AG10803 (cell line): ENCODE measurements around the gene GALNT1.

Experiments used
- DNase-seq: peaks from one replicate; pipeline ENCODE4 v3.0.0; 2010; ENCODE audit warnings: low read depth
- H3K4me3 ChIP-seq: 2 replicates; pipeline ENCODE4 v1.5.1; 2011; ENCODE audit warnings: mild to moderate bottlenecking, low read length, control low read depth
- TF ChIP-seq, protein P1 (sequence below): conservative IDR thresholded peaks from 2 replicates; pipeline ENCODE4 v1.5.1; 2011; ENCODE audit warnings: mild to moderate bottlenecking, low read length, control low read depth, inconsistent platforms

GALNT1 gene

GRCh38 chr18:35683021-35683420 is 101.5 kb downstream of the GALNT1 start:
- TF ChIP-seq, protein P1, sequence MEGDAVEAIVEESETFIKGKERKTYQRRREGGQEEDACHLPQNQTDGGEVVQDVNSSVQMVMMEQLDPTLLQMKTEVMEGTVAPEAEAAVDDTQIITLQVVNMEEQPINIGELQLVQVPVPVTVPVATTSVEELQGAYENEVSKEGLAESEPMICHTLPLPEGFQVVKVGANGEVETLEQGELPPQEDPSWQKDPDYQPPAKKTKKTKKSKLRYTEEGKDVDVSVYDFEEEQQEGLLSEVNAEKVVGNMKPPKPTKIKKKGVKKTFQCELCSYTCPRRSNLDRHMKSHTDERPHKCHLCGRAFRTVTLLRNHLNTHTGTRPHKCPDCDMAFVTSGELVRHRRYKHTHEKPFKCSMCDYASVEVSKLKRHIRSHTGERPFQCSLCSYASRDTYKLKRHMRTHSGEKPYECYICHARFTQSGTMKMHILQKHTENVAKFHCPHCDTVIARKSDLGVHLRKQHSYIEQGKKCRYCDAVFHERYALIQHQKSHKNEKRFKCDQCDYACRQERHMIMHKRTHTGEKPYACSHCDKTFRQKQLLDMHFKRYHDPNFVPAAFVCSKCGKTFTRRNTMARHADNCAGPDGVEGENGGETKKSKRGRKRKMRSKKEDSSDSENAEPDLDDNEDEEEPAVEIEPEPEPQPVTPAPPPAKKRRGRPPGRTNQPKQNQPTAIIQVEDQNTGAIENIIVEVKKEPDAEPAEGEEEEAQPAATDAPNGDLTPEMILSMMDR = no peak
- H3K4me3 ChIP-seq = no peak overlapping the region
- DNase-seq = peak; percentile 22

DNA sequence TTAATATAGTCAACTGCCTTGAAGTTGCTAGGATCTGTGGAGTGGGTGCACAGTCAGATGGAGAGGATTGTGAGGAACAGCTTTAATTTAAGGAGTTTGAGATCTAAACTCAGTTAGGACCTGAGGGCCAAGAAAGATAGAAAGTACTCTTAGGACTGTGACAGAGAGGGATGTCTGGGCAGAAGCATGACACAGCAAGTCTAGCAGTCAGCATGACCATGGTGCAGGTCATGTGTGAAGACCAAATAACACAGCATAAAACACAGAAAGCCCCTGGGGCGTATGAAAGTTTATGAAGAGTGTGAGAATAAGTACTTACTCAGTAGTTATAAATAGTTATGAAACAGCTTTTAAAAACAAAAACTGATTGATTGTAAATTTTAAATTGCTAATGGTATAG is 107.2 kb downstream of the GALNT1 start:
- DNase-seq = no peak
- TF ChIP-seq, protein P1 = no peak
- no peak overlapping the region for H3K4me3 ChIP-seq

GRCh38 chr18:35689728-35690127 is 108.2 kb downstream of the GALNT1 start:
- H3K4me3 ChIP-seq = no peak overlapping the region
- TF ChIP-seq, protein P1 = no peak

DNA sequence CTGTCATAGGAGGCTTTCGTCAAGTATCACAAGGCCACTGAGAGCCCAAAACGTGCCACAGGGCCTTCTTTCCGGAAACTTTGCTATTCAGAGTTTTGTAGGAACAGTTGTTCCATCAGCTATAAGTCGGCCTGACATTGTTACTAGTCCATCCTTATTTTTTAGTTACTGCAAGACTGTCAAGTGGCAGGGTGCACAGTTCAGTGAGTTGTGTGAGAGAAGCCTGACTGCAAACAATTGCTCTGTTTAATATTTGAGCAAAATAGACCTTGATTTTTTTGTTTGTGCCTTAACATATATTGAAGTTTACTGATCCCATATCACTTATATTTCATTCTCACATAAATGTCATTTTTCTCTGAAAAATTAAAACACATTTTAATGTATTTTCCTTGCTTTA is 110.1 kb downstream of the GALNT1 start:
- no peak overlapping the region for H3K4me3 ChIP-seq
- no peak for DNase-seq
- TF ChIP-seq, protein P1 = no peak

More at GRCh38 chr18:35689728-35690127, 108.2 kb downstream of the GALNT1 start:
- no peak for DNase-seq

DNA sequence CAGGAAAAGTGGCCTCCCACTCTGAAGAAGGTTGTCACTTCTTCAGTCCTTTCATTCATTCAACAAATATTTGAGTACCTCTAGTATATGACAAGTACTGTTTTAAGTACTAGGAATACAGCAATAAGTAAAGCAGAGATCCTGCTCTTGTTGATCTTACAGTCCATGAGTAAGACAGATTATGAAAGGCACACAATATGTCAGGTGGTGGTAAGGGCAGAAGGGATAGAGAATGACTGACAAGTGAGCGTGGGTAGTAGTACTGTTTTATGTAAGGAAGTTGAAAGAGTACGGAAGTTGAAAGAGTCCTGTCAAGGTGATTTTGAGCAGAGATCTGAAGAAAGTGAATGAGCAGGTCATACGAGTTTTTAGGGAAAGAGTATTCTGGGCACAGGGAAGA is 111.3 kb downstream of the GALNT1 start:
- no peak for DNase-seq
- TF ChIP-seq, protein P1 = no peak
- no peak overlapping the region for H3K4me3 ChIP-seq

GRCh38 chr18:35693829-35694228 is 112.3 kb downstream of the GALNT1 start:
- H3K4me3 ChIP-seq = no peak overlapping the region
- DNase-seq = no peak
- TF ChIP-seq, protein P1 = no peak

DNA sequence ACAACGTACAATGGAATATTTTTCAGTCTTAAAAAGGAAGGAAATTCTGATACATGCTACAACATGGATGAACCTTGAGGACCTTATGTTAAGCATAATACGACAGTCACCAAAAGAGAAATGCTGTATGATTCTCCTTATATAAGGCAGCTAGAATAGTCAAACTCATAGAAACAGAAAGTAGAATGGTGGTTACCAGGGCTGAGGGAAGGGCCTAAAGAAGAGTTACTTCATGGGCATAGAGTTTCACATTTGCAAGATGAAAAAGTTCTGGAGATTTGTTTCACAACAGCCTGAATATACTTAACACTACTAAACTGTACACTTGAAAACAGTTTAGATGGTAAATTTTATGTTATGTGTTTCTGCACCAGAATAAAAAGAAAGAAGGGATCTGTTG is 113.3 kb downstream of the GALNT1 start:
- TF ChIP-seq, protein P1 = no peak
- DNase-seq = no peak
- H3K4me3 ChIP-seq = no peak overlapping the region
